HG03469 (cell line): ENCODE data around the gene A3GALT2.

Experiments
- ATAC-seq: cut with Tn5 transposase; IDR thresholded peaks from one replicate; pipeline ENCODE4 v1.9.1; 2021; ENCODE audit warnings: mild to moderate bottlenecking, moderate library complexity, moderate number of reproducible peaks; ENCODE audit not compliant: unreplicated experiment

The A3GALT2 gene

DNA sequence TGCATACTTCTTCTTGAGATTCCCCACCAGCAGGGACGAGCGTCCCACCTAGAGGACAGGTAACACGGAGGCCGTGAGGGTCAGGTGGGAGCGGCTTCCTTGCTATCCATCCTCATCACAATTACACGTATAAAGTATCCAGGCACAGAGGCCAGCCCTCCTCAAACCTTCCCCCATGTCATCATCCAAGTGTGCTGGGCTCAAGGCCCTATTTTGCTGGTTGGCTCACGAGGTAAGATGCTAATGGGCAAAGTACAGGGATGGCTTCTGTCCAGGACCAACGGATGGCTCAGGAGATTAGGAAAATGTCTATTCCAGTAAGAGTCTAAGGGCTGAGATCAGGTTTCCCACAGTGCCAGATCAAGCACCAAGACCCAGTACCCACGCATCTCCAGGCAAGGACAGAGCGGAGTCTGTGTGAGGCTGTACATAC is 11.5 kb upstream of the A3GALT2 start:
- no peak for ATAC-seq

DNA sequence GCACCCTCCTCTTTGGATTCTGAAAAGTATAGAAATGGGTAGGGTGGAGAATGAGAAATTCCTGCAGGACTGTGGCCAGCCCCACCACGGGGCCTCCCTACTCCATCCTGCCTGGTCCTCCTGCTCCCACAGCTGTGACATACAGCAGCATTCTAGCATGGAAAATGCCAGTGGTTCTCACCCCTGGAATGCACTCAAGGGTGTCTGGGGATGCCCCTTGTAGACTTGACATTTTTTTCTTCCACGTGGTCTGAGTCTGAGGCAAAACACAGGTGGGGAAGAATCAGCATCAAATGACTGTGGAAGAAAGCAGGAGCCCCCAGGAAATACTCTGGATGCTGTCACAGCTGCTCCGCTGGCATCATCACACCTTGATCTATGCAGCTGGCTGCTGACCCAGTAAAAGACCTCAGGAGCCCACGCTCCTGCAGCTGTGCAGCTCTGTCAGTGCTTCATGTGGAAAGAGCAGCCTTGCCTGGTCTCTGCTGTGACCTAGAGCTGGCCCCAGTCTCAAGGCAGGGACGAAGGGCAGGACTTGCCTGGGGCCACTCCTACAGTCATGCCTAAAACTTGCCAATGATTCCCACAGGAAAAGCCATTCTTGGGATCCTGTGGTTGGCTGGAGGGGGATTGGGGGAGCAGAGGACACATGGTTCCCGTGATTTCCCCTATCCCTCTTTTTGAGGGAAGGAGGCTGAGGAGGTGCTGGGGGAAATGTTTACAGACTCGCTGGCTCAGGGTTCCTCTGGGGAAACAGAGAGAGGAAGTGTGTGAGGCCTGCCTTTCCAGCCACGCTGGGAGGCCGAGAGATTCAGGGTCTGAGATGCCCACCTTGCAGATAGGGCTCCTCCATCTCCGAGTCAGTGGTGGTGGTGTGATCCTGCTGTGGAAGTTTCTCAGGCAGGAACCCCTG is 10.8 kb upstream of the A3GALT2 start:
- no peak for ATAC-seq

DNA sequence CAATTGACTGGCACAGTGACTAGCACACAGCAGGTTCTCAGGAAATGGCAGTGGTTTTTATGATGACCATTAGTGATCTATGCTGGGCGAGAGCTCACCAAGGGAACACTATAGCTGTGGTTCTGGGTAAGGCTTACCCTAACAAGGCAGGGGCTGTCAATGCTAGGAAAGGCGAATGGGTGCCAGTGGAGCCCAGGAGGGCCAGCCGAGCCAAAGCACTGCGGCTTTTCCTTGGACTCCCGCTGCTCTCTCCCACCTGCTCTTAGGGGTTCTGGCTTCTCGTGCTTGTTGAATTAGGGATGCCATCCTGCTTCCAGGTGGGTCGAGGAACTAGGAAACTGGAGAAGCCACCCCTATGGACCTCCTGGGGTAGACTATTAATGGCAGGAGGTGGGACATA is 10.0 kb upstream of the A3GALT2 start:
- ATAC-seq = no peak

DNA sequence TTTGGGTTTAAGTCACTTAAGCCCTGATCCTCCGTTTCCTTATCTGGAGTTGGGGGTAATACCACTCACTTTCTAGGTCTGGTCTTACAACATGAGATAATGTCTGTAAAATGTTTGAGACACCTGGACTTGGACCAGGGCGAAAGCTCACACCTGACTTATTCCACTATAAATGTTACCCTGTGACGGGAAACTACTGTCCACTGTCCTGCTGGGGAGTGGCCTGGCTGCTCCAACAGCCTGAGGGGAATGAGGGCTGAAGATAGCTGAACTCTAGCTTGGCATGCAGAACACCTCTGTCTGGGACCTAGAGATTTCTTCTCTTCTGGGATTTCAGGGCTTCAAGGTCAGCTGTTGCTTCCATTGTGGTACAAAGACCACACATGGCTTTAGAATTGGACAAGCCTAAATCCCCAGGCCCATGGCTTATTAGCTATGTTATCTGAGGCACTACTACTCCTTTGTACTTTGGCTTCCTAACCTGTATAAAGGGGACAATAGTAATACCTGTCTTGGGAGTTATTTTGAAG is 9.5 kb upstream of the A3GALT2 start:
- no peak for ATAC-seq

DNA sequence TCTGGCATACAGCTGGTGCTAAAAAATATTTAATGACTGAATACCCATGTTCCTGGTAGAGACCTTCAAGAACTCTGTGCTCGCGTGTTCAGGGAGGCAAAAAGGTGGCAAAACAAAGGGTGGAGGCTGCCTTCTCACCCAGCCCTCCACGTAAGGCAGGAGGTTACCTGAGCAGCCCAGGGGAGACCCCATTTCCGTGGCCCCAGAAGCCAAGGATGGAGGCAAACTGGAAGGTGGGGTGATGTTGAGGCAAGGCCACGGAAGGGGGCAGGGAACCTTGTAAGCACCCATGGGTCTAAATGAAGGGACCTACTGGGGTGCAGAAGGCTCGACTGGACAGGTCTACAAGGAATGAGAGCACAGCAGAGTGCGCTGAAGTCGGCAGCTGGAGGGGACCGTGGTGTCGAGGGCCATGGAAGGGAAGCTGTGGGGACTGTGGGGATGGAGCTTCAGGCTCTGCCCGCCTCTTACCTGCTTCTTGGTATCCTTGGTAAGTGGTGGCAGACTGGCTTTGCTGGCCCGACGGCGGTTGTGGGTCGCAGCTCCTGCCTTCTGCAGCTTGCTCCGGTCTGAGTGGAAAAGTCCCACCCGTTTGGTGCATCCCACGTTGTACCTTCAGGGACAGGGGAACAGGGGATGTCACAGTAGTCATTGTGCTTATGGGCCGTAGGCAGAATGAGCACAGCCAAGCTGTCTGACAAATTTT is 8.9 kb upstream of the A3GALT2 start:
- ATAC-seq = no peak

DNA sequence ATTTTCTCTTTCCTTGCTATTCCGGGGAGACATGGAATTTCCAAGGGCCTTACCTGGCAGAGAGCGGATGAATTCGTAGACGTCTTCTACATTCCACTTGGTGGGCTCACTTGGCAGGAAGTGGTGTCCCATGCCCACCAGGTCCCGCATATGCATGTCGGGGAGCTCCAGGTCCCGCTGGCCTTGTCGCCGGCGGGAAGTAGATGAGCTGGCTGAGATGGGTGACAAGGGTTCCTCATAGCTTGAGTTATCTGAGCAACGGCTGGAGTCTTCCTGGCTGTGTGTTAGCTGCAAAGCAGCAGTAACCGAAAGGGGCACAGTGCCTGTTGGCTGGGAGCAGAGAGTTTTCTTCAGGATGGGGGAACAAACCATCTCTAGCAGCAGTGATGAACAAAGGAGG is 7.9 kb upstream of the A3GALT2 start:
- ATAC-seq = no peak

DNA sequence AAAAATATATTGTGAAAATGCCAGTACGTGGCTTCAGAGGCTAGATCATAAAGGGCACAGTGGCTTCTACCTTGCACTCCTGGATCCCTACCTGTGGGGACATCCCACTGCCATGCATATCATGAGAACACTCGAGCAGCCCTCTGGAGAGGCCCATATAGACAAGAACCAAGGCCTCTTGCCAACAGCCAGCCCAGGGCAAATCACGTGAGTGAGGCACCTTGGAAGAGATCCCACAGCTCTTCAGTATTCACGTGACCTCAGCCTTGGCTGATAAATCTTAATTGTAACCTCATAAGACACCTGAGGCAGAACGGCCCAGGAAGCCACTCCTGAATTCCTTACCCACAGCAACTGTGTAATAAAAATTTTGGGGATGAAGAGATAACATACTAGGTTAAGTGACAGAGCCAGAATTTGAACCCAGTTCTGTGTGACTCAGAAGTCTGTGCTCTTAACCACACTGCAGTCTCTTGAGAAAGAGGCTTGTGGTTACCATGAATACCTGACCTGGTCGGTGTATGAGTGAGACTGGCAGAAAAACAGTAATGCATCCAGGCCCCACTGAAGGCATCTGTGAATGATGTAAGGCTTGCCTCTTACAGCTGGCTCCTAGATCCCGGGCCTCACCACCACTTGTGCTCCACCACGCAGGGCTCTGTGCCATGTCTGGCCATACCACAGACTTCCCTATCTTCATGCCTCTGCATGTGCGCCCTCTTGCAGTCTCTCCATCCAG is 6.9 kb upstream of the A3GALT2 start:
- ATAC-seq = no peak

DNA sequence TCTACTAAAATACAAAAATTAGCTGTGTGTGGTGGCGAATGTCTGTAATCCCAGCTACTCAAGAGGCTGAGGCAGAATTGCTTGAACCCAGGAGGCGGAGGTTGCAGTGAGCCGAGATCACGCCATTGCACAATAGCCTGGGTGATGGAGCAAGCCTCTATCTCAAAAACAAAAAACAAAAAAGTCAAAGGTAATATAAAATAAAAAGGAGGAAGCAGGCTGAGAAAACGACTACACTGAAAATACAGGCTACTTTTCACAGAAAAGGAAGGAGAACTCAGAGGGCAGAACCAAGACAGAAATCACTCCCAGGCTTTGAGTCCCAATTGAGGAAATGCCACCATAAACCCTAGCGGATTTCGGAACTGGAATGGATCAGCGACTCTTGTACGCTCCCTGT is 5.9 kb upstream of the A3GALT2 start:
- no peak for ATAC-seq

DNA sequence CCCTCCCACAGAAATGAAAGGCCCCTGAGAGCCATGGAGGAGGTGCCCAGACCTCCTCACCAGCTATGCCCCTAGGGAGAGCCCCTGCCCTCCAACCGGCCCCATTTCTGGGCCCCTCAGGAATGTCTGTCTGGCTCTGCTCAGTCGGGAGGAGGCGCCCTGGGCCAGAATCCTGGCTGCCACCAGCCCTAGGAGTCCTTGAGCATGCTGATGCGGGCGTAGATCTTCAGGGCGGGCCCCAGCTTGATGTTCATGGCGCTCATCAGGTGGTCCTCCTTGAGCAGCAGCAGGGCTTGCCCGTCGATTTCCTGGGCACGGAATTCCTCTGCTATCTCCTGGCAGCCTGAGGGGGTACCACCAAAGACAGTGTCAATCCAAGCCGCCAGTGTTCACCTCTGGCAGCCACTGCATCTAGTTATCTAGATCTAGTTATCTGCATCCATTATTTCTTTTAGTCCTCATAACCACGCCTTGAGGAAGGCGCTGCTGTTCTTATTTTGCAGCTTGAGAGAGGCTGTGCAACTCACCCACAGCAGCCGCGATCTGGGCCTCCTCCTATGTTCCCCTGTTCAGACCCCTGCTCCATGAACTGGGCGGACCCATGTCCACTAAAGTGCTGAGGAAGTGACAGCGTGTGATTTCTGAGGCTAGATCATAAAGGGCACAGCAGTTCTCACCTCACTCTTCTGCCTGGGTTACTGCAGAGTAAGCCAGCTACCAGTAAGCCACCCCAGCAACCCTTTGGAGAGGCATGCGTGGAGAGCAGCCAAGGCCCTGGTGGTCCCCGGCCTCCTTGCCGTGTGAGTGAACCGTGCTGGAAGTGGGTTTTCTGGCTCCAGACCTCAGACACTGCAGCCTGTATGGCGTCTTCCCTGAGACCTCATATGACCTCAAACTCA is 4.0 kb upstream of the A3GALT2 start:
- no peak for ATAC-seq

DNA sequence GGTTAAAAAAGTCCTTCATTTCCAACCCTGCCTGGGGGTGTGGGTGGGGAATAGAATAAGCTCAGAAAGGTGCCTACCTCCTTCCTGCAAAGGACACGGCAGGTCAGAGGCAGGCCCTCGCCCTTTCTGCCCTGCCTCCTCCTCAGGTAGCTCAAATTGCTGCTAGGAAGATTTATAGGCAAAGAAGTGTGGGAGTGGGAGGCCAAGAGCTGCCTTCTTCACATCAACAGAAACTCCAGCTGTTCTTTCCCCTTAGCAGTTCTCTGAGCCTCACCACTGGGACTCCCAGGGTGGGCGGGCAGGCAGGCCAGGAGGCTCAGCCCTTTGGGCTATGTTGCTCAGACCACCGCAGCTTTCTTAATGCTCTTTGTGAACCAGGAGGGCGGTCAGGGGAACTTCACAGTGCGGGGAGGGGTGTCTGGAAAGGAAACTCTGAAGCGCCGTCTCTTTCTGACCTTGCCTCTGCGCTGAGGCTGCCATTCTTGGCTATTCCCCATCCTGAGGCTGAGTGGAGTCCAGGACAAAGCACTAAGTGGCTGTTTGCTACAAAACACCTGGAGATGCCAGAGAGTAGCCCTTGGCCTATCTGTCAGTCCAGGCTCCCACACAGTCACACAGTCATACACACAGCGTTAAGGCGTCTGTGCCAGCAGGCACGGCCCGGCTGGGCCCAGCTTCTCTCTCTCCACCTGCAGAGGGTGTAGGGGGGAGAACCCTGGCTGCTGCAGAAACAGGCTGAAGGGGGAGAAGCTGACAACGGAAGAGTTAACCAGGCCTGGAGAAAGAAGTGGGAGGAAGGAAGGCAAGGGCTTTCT is 3.0 kb upstream of the A3GALT2 start:
- no peak for ATAC-seq

DNA sequence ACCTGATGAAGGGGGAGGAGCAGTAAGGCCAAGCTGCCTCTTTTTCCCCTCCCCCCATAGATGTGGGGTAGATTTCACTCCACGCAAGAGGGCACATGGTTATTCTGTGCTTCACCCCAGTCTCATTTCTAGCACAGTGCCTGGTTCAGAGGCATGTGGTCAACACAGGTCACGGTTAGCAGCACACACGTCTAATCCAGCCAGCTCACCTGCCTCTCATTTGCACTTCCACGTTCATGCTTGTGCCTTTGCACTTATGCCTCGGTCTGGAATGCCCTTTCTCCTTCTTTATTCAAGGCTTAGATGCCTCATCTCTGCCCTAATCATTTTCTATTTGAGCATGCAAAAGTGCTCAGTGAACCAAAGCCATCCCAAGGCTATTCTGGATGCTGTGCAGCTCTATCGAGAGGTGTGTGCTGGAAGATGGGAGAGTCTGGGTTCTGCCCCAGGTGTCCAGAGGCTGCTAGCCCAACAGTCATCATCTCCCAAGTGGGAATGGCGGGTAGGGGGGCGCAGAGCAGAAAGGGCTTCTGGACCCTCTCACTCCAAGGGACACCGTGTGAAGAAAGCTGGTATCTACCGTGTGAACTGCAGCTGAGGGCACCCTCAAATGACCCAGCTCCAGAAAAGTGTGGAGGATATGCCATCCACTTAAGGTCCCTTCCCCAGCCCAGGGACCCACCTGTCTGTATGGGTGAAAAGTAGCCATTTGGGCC is 2.1 kb upstream of the A3GALT2 start:
- no peak for ATAC-seq

DNA sequence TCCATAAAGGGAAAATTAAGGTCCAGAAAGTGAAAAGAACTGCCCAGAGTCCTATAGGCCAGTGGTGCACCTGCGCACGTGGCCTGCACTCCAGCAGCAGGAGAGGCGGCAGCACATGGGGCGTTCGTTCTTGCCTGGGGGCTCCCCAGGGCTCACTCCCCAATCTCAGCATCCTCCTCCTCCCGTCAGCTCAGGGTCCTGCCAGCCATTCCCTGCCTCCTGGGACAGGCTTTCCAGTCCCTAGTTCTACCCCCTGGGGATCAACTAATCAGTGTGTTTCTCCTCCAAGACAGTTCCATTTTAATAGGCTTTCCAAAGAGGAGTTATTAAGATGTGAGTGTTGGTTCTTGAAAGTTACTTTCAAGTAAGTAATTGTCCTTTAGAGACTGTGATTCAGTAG is 1.2 kb upstream of the A3GALT2 start:
- ATAC-seq = no peak

DNA sequence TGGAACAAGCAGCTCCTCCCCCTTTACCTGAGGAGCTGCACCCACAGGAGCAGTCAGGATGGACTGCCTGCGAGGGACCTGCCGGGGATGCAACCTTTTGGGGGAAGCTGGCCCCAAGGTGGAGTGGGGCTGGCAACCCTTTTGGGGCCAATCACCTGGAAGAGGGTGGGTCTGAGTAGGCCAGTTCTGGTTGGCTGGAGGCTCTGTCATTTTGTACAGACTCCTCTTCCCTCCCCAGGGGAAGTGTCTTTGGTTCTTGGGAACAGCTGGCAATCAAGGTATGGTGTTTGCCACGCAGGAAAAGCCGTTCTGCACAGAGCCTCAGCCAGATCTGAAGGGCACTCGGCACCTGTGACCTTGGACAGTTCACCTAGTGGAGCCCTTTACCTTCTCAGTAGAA is 280 bp upstream of the A3GALT2 start:
- no peak for ATAC-seq

DNA sequence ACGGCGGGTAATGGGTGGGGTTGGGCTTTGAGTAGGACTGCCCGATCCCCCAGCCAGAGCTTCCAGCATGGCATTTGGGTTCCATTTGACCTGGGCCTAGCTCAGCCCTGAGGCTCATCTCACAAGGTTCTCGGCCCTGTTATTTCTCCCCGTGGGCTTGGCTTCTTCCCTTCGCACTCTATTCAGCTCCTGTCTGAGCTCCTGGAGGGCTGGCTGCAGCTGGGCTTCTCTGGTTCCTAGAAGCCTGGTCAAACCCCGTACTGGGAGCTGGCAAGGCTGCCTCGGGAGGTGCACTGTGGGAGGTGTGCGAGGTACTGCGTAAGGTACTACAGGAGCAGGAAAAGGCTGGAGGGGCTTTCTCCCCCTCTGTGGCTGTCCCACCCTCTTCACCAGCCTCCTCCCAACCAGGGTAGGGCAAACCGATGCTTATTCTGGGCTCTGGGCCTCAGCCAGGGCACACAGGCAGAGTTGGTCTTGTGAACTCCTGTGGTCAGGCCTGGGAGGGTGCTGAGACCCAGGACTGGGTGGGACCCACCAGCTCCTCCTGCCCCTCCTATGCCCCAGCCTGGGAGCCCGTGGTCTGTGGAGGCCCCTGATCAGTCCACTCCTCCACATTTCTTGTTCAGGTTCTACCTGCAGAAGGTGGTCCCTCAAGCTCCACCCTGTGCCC is 814 bp downstream of the A3GALT2 start:
- no peak for ATAC-seq

DNA sequence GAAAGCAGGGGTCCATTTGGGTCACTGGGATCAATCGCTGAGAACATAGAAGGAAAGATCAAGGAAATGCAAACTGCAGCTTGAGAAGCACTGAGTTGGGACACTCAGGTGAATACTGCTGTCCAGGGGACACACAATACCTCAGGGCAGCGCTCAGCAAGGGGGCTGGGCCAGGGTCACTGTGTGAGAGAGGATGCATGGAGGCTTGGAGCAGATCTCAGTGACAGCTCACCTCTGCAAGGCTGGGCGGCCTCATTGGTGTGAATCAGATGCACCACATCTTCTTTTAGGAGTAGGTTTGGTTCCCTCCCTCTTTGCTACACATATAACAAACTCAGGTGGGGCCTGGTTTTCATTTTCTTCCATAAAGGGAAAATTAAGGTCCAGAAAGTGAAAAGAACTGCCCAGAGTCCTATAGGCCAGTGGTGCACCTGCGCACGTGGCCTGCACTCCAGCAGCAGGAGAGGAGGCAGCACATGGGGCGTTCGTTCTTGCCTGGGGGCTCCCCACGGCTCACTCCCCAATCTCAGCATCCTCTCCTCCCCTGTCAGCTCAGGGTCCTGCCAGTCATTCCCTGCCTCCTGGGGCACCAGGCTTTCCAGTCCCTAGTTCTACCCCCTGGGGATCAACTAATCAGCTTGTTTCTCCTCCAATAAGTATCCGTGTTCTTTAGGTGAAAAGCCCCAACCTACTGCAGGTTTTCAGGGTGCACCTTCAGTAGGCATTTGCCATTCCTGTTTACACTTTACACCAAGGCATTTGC is 1.5 kb downstream of the A3GALT2 start:
- ATAC-seq = no peak

DNA sequence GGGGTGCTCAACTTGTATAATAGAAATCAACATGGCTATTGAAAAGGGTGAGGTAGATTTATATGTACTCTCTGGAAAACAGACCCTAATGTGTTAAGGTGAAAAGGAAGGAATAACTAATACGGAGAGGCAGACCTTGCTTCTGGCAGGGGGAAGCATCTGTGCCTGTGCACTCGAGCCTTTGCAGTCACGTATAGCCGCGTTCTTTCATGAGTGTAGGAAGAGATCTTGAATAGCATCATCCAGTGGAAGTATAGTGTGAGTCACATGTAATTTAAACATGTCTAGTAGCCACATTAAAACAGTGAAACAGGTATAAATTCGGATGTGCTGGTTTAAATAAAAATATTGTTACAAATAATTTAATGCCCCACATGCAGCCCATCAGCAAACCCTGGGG is 3.0 kb downstream of the A3GALT2 start:
- no peak for ATAC-seq

DNA sequence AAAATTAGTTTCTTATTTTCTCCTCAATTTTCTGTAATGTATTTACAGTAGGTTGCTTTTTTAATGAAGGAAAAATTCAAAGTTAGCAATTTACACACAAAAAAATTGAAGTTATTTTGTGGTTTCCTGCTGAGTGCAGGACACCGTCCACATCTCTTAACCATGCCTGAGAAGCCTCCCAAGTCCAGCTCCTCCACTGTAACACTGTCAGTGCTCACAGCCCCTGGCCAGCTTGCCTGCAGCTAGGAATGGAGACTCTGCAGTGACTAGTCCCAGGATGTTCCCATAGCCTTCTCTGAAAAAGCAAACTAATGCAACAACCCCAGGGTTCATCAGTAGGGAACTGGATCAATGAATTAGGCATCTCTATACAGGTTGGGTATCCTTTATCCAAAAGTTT is 3.5 kb downstream of the A3GALT2 start:
- ATAC-seq = no peak

DNA sequence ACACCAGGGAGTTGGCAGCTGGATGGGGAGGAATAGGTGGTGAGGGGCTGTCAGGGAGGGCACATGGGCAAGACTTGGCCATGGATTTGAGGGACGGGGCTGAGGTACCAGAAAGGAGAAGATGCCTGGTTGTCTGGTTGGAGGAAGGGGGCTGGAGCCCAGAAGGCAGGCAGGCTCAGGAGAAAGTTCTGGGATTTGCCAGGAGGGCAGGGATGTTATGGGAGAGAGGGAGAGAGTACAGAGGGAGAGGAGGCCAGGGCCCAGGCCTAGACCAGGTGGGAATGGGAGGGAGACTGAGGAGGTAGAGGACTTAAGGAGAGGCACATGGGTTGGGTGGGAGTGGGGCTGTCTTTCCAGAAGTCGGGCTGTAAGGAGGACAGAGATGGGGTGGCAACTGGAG is 4.3 kb downstream of the A3GALT2 start:
- ATAC-seq = no peak
